ENCODE data around the gene SPAG16. TPM values are rescaled to one million over a fixed set of nuclear protein-coding genes. Genes with fewer than 3 reads are reported as not detected.

SPAG16 gene
- total RNA-seq, 1 experiment from 2014 or later: 17.2 TPM

- 0 out of 2 replicates have a peak overlapping the region, but pooled peaks have one; percentile 27 for H2AFZ ChIP-seq (ENCODE audit: low read length)
- peak; percentile 72 for ATAC-seq
- intact Hi-C loops (cut with micrococcal nuclease): loop anchor here (5.0 kb wide), 4 partner anchors 85 to 505 kb away; partner anchors contain the start of gene VWC2L
These were observed 1027.9 kb downstream of the SPAG16 start for GRCh38 chr2:214311931-214312749.

GRCh38 chr2:214315324-214315723 lies 1031.1 kb downstream of the SPAG16 start:
- TF ChIP-seq CTCF (conservative IDR thresholded peaks at IDR 0.05; ENCODE audit: low read depth, low read length): no peak
- TF ChIP-seq EZH2 (IDR thresholded peaks at IDR 0.05; ENCODE audit: low read length, unreplicated experiment): no peak
- TF ChIP-seq EZH2phosphoT487 (IDR thresholded peaks at IDR 0.05; ENCODE audit: borderline replicate concordance, low read length): no peak

More at GRCh38 chr2:214311931-214312749, 1027.9 kb downstream of the SPAG16 start:
- DNase-seq: peak; percentile 62
- Histone ChIP-seq H3K4me1 (ENCODE audit: insufficient read depth, low read length) (peaks cover 24% of the 10 kb centered on the region), H3K4me2 (ENCODE audit: low read length) (peak overlapping the region; percentile 76), H3K9me2 (replicated peaks; ENCODE audit: low read length) (no peaks in the 10 kb centered on the region), H4K20me1 (ENCODE audit: low read length) (no peaks in the 10 kb centered on the region), H3K9me3 (ENCODE audit: low read length) (no peaks in the 10 kb centered on the region), H3K27me3 (ENCODE audit: low read length) (no peaks in the 10 kb centered on the region), H3K27ac (ENCODE audit: low read length) (peak overlapping the region; percentile 86), H3K36me3 (ENCODE audit: low read depth, low read length) (no peaks in the 10 kb centered on the region), H3F3A (ENCODE audit: low read length, unreplicated experiment) (peaks cover 3% of the 10 kb centered on the region), H3K4me3 (ENCODE audit: low read length) (peak overlapping the region; percentile 47), H3K9ac (ENCODE audit: low read length) (peak overlapping the region; percentile 35), H3K79me2 (ENCODE audit: low read length) (no peaks in the 10 kb centered on the region)
- no TSS peak for BruUV-seq (replicated peaks)
- TF ChIP-seq EZH2phosphoT487 (IDR thresholded peaks at IDR 0.05; ENCODE audit: borderline replicate concordance, low read length): no peak
- no peak for TF ChIP-seq EZH2 (IDR thresholded peaks at IDR 0.05; ENCODE audit: low read length, unreplicated experiment)
- no peak for TF ChIP-seq CTCF (conservative IDR thresholded peaks at IDR 0.05; ENCODE audit: low read depth, low read length)
- ChIA-PET CTCF (no interaction called here), POLR2A (ENCODE audit: unreplicated experiment) (interaction anchor here (0.7 kb wide), 1 partner anchor 499 kb away, joined by 3 read pairs; no protein-coding TSS in a partner anchor)

DNA sequence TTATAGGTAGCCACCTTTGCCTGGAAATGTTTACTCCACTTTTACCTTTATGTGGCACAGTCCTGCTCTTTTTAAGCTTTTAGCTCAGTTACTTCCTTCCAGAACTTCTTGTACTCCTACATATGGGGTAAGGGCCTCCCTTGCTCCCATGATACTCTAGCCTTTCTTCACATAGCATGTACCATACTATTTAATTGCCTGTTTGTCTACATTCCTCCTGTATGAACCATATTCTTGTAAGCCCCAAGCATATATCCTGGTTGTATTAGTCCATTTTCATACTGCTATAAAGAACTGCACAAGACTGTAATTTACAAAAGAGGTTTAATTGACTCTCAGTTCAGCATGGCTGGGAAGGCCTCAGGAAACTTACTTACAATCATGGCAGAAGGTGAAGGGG lies 1035.9 kb downstream of the SPAG16 start:
- DNase-seq (peak; percentile 24), ATAC-seq (no peak)
- ChIA-PET POLR2A (ENCODE audit: unreplicated experiment) (no interaction called here), CTCF (interaction anchor here (1.1 kb wide), 1 partner anchor 241 kb away, joined by 3 read pairs; no protein-coding TSS in a partner anchor)
- H3K4me2 ChIP-seq (ENCODE audit: low read length): no peak overlapping the region
- H3K4me3 ChIP-seq (ENCODE audit: low read length): no peak overlapping the region
- H3K27me3 ChIP-seq (ENCODE audit: low read length): no peaks in the 10 kb centered on the region
- TF ChIP-seq CTCF (conservative IDR thresholded peaks at IDR 0.05; ENCODE audit: low read depth, low read length) (no peak), EZH2phosphoT487 (IDR thresholded peaks at IDR 0.05; ENCODE audit: borderline replicate concordance, low read length) (no peak), EZH2 (IDR thresholded peaks at IDR 0.05; ENCODE audit: low read length, unreplicated experiment) (no peak)
- intact Hi-C loops (cut with micrococcal nuclease): no loop called here
- H3K9ac ChIP-seq (ENCODE audit: low read length): no peak overlapping the region
- no peaks in the 10 kb centered on the region for H3K79me2 ChIP-seq (ENCODE audit: low read length)
- no peaks in the 10 kb centered on the region for H3F3A ChIP-seq (ENCODE audit: low read length, unreplicated experiment)
- 0 out of 2 replicates have a peak, but pooled peaks cover 5% of the 10 kb centered on the region for H3K4me1 ChIP-seq (ENCODE audit: insufficient read depth, low read length)
- no peak overlapping the region for H3K27ac ChIP-seq (ENCODE audit: low read length)
- BruUV-seq (replicated peaks): no TSS peak
- H3K36me3 ChIP-seq (ENCODE audit: low read depth, low read length): no peaks in the 10 kb centered on the region
- no peaks in the 10 kb centered on the region for H3K9me2 ChIP-seq (replicated peaks; ENCODE audit: low read length)
- no peaks in the 10 kb centered on the region for H3K9me3 ChIP-seq (ENCODE audit: low read length)
- H4K20me1 ChIP-seq (ENCODE audit: low read length): no peaks in the 10 kb centered on the region
- no peak overlapping the region for H2AFZ ChIP-seq (ENCODE audit: low read length)

More at GRCh38 chr2:214315324-214315723, 1031.1 kb downstream of the SPAG16 start:
- Histone ChIP-seq H2AFZ (ENCODE audit: low read length) (no peak overlapping the region), H3K4me1 (ENCODE audit: insufficient read depth, low read length) (peaks cover 24% of the 10 kb centered on the region), H3K36me3 (ENCODE audit: low read depth, low read length) (no peaks in the 10 kb centered on the region), H3K9ac (ENCODE audit: low read length) (no peak overlapping the region), H3K9me3 (ENCODE audit: low read length) (no peaks in the 10 kb centered on the region), H3K27me3 (ENCODE audit: low read length) (no peaks in the 10 kb centered on the region), H3K4me3 (ENCODE audit: low read length) (no peak overlapping the region), H3K4me2 (ENCODE audit: low read length) (no peak overlapping the region), H3K79me2 (ENCODE audit: low read length) (no peaks in the 10 kb centered on the region), H3F3A (ENCODE audit: low read length, unreplicated experiment) (peaks cover 3% of the 10 kb centered on the region), H4K20me1 (ENCODE audit: low read length) (no peaks in the 10 kb centered on the region), H3K27ac (ENCODE audit: low read length) (no peak overlapping the region), H3K9me2 (replicated peaks; ENCODE audit: low read length) (no peaks in the 10 kb centered on the region)
- intact Hi-C loops (cut with micrococcal nuclease): no loop called here
- ATAC-seq (no peak), DNase-seq (no peak)
- no TSS peak for BruUV-seq (replicated peaks)
- ChIA-PET CTCF (no interaction called here), POLR2A (ENCODE audit: unreplicated experiment) (no interaction called here)
